Left lobe of liver (tissue), 2 donors: Measurements from ENCODE around the gene USO1. TPM values are rescaled to one million over a fixed set of nuclear protein-coding genes. Genes with fewer than 3 reads are reported as not detected.
A peak's percentile ranks its signal among the peaks of the same experiment; 100 is the strongest.
"Not testable (repeated sequence)": the region's sequence is repeated elsewhere in the genome, so short reads cannot be mapped to it uniquely, and the experiment has no call there.

Experiments used
- ATAC-seq: fragments of 200-7000 bp; cut with Tn5 transposase; one replicate; pipeline ENCODE4 v1.9.1; 2020; ENCODE audit warnings: mild to moderate bottlenecking, moderate library complexity
- DNase-seq: peaks from one replicate; pipeline ENCODE4 v3.0.0-alpha.2; 2020; ENCODE audit warnings: low spot score
- total RNA-seq: library from RNA; stranded (reverse); gene quantifications from one replicate; pipeline ENCODE4 v1.2.1, GENCODE V29; 2021
- donor health status: DM: no; HTN: no; CAD: no; lungs with moderate emphysema.
- donor health status: DM: no; HTN: yes; CAD: no.

The USO1 gene
- total RNA-seq, 1 donor from 2014 or later = 47.1 TPM

- ATAC-seq (no peak), DNase-seq (no peak)
These were observed 28.3 kb downstream of the USO1 start for GRCh38 chr4:75752637-75753036.

- ATAC-seq (no peak), DNase-seq (no peak)
These were observed 44.7 kb downstream of the USO1 start for GRCh38 chr4:75769036-75769435.

GRCh38 chr4:75771607-75772006 lies 47.2 kb downstream of the USO1 start:
- DNase-seq (no peak), ATAC-seq (no peak)

- DNase-seq (no peak), ATAC-seq (no peak)
These were observed 53.2 kb downstream of the USO1 start for GRCh38 chr4:75777589-75777988.

GRCh38 chr4:75779105-75779757 lies 54.9 kb downstream of the USO1 start:
- ATAC-seq = no peak
- DNase-seq = no peak

- DNase-seq = no peak
- no peak for ATAC-seq
These were observed 56.9 kb downstream of the USO1 start for GRCh38 chr4:75781305-75781704.

- ATAC-seq = peak; percentile 36
These were observed 62.1 kb downstream of the USO1 start for GRCh38 chr4:75786526-75786925.

GRCh38 chr4:75786938-75787337 lies 62.6 kb downstream of the USO1 start:
- ATAC-seq = peak; percentile 28

More at GRCh38 chr4:75786526-75786925, 62.1 kb downstream of the USO1 start:
- no peak for DNase-seq

GRCh38 chr4:75790024-75790423 lies 65.6 kb downstream of the USO1 start:
- DNase-seq = no peak
- no peak for ATAC-seq

More at GRCh38 chr4:75786938-75787337, 62.6 kb downstream of the USO1 start:
- no peak for DNase-seq

GRCh38 chr4:75800972-75801371 lies 76.6 kb downstream of the USO1 start:
- ATAC-seq = no peak
- DNase-seq = no peak

GRCh38 chr4:75806035-75806434 lies 81.7 kb downstream of the USO1 start:
- not testable (repeated sequence) for ATAC-seq, DNase-seq

- DNase-seq (no peak), ATAC-seq (no peak)
These were observed 93.5 kb downstream of the USO1 start for GRCh38 chr4:75817901-75818300.

GRCh38 chr4:75819121-75819520 lies 94.7 kb downstream of the USO1 start:
- ATAC-seq = no peak
- no peak for DNase-seq

- DNase-seq = no peak
- ATAC-seq = no peak
These were observed 95.8 kb downstream of the USO1 start for GRCh38 chr4:75820197-75820596.

GRCh38 chr4:75820676-75821075 lies 96.3 kb downstream of the USO1 start:
- DNase-seq (no peak), ATAC-seq (no peak)

- ATAC-seq (no peak), DNase-seq (no peak)
These were observed 96.8 kb downstream of the USO1 start for GRCh38 chr4:75821216-75821615.

- DNase-seq (no peak), ATAC-seq (no peak)
These were observed 97.6 kb downstream of the USO1 start for GRCh38 chr4:75821966-75822365.

GRCh38 chr4:75822416-75822815 lies 98.0 kb downstream of the USO1 start:
- ATAC-seq = no peak

GRCh38 chr4:75823812-75824211 lies 99.4 kb downstream of the USO1 start:
- no peak for ATAC-seq
- DNase-seq = no peak

More at GRCh38 chr4:75822416-75822815, 98.0 kb downstream of the USO1 start:
- no peak for DNase-seq

GRCh38 chr4:75830906-75831305 lies 106.5 kb downstream of the USO1 start:
- no peak for ATAC-seq
- DNase-seq = no peak

GRCh38 chr4:75831856-75832405 lies 107.6 kb downstream of the USO1 start:
- no peak for DNase-seq
- peak; percentile 41 for ATAC-seq

GRCh38 chr4:75834095-75834771 lies 109.9 kb downstream of the USO1 start:
- ATAC-seq (no peak), DNase-seq (no peak)
